ENCODE data around the gene MSS51. TPM values are rescaled to one million over a fixed set of nuclear protein-coding genes. Genes with fewer than 3 reads are reported as not detected.

MSS51 gene
- total and polyA plus RNA-seq, 2 donors (not counting 3 experiments of a cell fraction or from before 2014, with no cell fraction given) = 1.8 to 3.5 TPM

DNA sequence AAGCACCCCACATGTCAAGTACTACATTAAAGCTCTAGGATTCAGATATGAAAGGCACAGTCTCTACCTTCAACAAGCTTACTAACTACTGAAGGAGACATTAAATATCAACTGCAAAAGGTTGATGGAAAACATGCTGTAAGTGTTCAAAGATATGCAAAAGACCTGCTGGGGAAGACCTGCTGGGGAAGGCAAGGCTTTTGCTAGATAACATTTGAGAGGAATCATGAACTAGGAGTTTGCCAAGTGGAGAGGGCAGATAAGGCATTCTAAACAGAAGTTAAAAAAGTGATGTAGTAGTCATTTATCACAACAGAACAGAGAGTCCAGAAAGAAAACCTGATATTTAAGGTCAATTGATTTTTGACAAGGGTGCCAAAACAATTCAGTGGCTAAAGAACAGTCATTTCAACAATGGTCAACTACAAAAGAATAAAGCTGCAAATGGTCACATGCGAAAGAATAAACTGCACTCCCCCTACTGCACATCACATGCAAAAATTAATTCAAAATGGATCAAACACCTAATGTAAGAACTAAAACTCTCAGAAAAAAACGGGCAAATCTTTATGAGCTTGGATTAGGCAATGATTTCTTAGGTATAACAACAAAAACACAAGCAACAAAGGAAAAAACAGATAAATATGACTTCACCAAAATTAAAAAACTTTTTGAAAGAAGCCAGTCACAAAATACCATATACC is 23.0 kb upstream of the MSS51 start:
- DNase-seq (ENCODE audit: low read depth, low spot score) = no peak
- ChIA-PET POLR2A (no interaction called here), CTCF (interaction anchor here (1.3 kb wide), 2 partner anchors 13 to 17 kb away, joined by 4 to 5 read pairs; no protein-coding TSS in a partner anchor)

More for the DNA sequence above, 23.0 kb upstream of the MSS51 start:
- no peak for TF ChIP-seq POLR2AphosphoS5 (IDR thresholded peaks at IDR 0.05; ENCODE audit: insufficient read depth, low read depth, low read length)
- TF ChIP-seq, protein P1, sequence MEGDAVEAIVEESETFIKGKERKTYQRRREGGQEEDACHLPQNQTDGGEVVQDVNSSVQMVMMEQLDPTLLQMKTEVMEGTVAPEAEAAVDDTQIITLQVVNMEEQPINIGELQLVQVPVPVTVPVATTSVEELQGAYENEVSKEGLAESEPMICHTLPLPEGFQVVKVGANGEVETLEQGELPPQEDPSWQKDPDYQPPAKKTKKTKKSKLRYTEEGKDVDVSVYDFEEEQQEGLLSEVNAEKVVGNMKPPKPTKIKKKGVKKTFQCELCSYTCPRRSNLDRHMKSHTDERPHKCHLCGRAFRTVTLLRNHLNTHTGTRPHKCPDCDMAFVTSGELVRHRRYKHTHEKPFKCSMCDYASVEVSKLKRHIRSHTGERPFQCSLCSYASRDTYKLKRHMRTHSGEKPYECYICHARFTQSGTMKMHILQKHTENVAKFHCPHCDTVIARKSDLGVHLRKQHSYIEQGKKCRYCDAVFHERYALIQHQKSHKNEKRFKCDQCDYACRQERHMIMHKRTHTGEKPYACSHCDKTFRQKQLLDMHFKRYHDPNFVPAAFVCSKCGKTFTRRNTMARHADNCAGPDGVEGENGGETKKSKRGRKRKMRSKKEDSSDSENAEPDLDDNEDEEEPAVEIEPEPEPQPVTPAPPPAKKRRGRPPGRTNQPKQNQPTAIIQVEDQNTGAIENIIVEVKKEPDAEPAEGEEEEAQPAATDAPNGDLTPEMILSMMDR (IDR thresholded peaks at IDR 0.05; ENCODE audit: extremely low read depth in 1 of 2, insufficient read depth in 1 of 2, low read depth in 1 of 2, low read length in 2 of 2) = no peak
- TF ChIP-seq EZH2 (IDR thresholded peaks at IDR 0.05; ENCODE audit: borderline replicate concordance, low read depth, low read length, severe bottlenecking) = no peak
- TF ChIP-seq FOS (IDR thresholded peaks at IDR 0.05; ENCODE audit: borderline replicate concordance, insufficient read depth, low read length) = no peak
- no peak for TF ChIP-seq POLR2A (IDR thresholded peaks at IDR 0.05; ENCODE audit: low read depth, low read length)
- TF ChIP-seq, protein P2, sequence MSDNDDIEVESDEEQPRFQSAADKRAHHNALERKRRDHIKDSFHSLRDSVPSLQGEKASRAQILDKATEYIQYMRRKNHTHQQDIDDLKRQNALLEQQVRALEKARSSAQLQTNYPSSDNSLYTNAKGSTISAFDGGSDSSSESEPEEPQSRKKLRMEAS (IDR thresholded peaks at IDR 0.05; ENCODE audit: insufficient read depth, insufficient read length) = no peak
- TF ChIP-seq MYC (IDR thresholded peaks at IDR 0.05; ENCODE audit: low read depth, low read length) = no peak
- no peak for TF ChIP-seq JUN (IDR thresholded peaks at IDR 0.05; ENCODE audit: borderline replicate concordance, insufficient read depth, insufficient read length, low read depth)
- TF ChIP-seq GATA2 (IDR thresholded peaks at IDR 0.05; ENCODE audit: insufficient read depth, insufficient read length, low read depth, low read length) = no peak
- Histone ChIP-seq H3K4me1 (ENCODE audit: control insufficient read depth, extremely low read depth, insufficient read depth, low read length) (no peaks in the 10 kb centered on the region), H3K9ac (replicated peaks; ENCODE audit: extremely low read depth, insufficient read depth, low read length) (no peak overlapping the region), H3K9me1 (replicated peaks; ENCODE audit: control insufficient read depth, extremely low read depth, insufficient read depth, low read length) (no peaks in the 10 kb centered on the region), H3K9me3 (replicated peaks; ENCODE audit: control insufficient read depth, insufficient read depth, low read length) (no peaks in the 10 kb centered on the region), H2AFZ (ENCODE audit: low read depth, low read length) (no peak overlapping the region), H4K20me1 (replicated peaks; ENCODE audit: control insufficient read depth, extremely low read depth, insufficient read depth, low read length) (no peaks in the 10 kb centered on the region), H3K27me3 (ENCODE audit: control insufficient read depth in 2 of 2, insufficient read depth in 2 of 2, low read length in 2 of 2) (no peaks in the 10 kb centered on the region), H3K79me2 (ENCODE audit: control insufficient read depth, insufficient read depth, low read length) (no peaks in the 10 kb centered on the region), H3K27ac (ENCODE audit: insufficient read depth, low read depth, low read length) (no peak overlapping the region), H3K4me2 (ENCODE audit: insufficient read depth, low read length) (no peak overlapping the region), H3K4me3 (replicated peaks in 1 of 3; ENCODE audit: insufficient read depth in 1 of 3, low read depth in 1 of 3, low read length in 3 of 3) (no peak overlapping the region), H3K36me3 (ENCODE audit: control insufficient read depth in 2 of 2, extremely low read depth in 1 of 2, insufficient read depth in 2 of 2, low read length in 2 of 2) (peaks cover 1 to 4% of the 10 kb centered on the region in 2 experiments)
- BruUV-seq (replicated peaks) = no TSS peak
- dilution Hi-C loops (cut with MboI; ENCODE audit: extremely low pct_ligation_motif_present, low sequenced_read_pairs) = no loop called here
- no peak for FAIRE-seq
- intact Hi-C loops (cut with micrococcal nuclease) = no loop called here
